ENCODE data around the gene ARMCX5. TPM values are rescaled to one million over a fixed set of nuclear protein-coding genes. Genes with fewer than 3 reads are reported as not detected.

Gene ARMCX5
- total RNA-seq, 1 experiment from 2014 or later, result 14.6 TPM

GRCh38 chrX:102606115-102606514, 6.8 kb downstream of the ARMCX5 start:
- peaks cover 19 to 45% (median 38%) of the 10 kb centered on the region in 3 experiments for H3K36me3 Mint-ChIP-seq (ENCODE audit: insufficient read depth in 1 of 3, low read depth in 3 of 3)
- TF ChIP-seq, protein P1, sequence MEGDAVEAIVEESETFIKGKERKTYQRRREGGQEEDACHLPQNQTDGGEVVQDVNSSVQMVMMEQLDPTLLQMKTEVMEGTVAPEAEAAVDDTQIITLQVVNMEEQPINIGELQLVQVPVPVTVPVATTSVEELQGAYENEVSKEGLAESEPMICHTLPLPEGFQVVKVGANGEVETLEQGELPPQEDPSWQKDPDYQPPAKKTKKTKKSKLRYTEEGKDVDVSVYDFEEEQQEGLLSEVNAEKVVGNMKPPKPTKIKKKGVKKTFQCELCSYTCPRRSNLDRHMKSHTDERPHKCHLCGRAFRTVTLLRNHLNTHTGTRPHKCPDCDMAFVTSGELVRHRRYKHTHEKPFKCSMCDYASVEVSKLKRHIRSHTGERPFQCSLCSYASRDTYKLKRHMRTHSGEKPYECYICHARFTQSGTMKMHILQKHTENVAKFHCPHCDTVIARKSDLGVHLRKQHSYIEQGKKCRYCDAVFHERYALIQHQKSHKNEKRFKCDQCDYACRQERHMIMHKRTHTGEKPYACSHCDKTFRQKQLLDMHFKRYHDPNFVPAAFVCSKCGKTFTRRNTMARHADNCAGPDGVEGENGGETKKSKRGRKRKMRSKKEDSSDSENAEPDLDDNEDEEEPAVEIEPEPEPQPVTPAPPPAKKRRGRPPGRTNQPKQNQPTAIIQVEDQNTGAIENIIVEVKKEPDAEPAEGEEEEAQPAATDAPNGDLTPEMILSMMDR (conservative IDR thresholded peaks at IDR 0.05), result no peak

More at GRCh38 chrX:102606115-102606514, 6.8 kb downstream of the ARMCX5 start:
- Histone ChIP-seq H3K4ac (ENCODE audit: low read depth, low read length) (no peak overlapping the region), H3K4me1 (ENCODE audit: insufficient read depth, low read length) (no peaks in the 10 kb centered on the region), H2BK20ac (ENCODE audit: low read depth, low read length, poor library complexity, severe bottlenecking) (no peak overlapping the region), H4K5ac (ENCODE audit: insufficient read length, low read depth, low read length) (no peak overlapping the region), H2BK120ac (ENCODE audit: low read depth, low read length, poor library complexity, severe bottlenecking) (no peak overlapping the region), H2AFZ (ENCODE audit: low read length) (no peak overlapping the region), H4K91ac (ENCODE audit: insufficient read length, low read depth, low read length) (no peak overlapping the region), H3K9ac (ENCODE audit: extremely low read depth, insufficient read length, low read length) (no peak overlapping the region), H3K79me2 (ENCODE audit: insufficient read depth, low read length) (no peaks in the 10 kb centered on the region), H3K9me3 (ENCODE audit: control insufficient read depth, low read depth, low read length) (peaks cover 41% of the 10 kb centered on the region), H3K27me3 (ENCODE audit: insufficient read depth, low read length) (no peaks in the 10 kb centered on the region), H3K23ac (ENCODE audit: insufficient read length, low read depth, low read length) (no peak overlapping the region), H2AK5ac (ENCODE audit: insufficient read length, low read length) (no peak overlapping the region), H3K79me1 (ENCODE audit: insufficient read depth, low read depth, low read length, poor library complexity, severe bottlenecking) (no peaks in the 10 kb centered on the region), H4K8ac (replicated peaks; ENCODE audit: insufficient read length, low read depth, low read length) (no peak overlapping the region), H2BK15ac (ENCODE audit: low read depth, low read length) (no peak overlapping the region), H3K14ac (ENCODE audit: insufficient read depth, low read length) (no peak overlapping the region), H2BK12ac (ENCODE audit: insufficient read length, low read depth, low read length) (no peak overlapping the region), H3T11ph (ENCODE audit: low read length) (no peak overlapping the region), H3K4me2 (ENCODE audit: insufficient read depth, insufficient read length, low read length) (no peak overlapping the region), H2BK5ac (ENCODE audit: insufficient read length, low read length) (no peak overlapping the region), H3K18ac (ENCODE audit: insufficient read length, low read depth, low read length) (no peak overlapping the region), H3K56ac (ENCODE audit: insufficient read length, low read depth, low read length) (no peak overlapping the region), H4K20me1 (ENCODE audit: control insufficient read depth, insufficient read depth, insufficient read length) (no peaks in the 10 kb centered on the region), H3K23me2 (ENCODE audit: insufficient read length, low read depth, low read length, poor library complexity, severe bottlenecking) (no peaks in the 10 kb centered on the region), H3K27ac (ENCODE audit: insufficient read length, low read depth, low read length) (no peak overlapping the region)
- no peak overlapping the region for H3K27ac Mint-ChIP-seq
- no peak for DNase-seq
- H3K27me3 Mint-ChIP-seq (ENCODE audit: low read depth), result no peaks in the 10 kb centered on the region
- peaks cover 3% of the 10 kb centered on the region in 2 experiments; a peak in 1 of 4 replicates for H3K4me1 Mint-ChIP-seq
- no CpG with 5 or more reads among the region's 1 CpG for WGBS (ENCODE audit: extremely low coverage, insufficient read length, low lambda C conversion rate)
- peaks cover 64% of the 10 kb centered on the region in 2 experiments for H3K9me3 Mint-ChIP-seq
- H3K4me3 Mint-ChIP-seq, result no peak overlapping the region

Measured in H9 (cell line).